Measurements from ENCODE around the gene ANKFN1.
A peak's percentile ranks its signal among the peaks of the same experiment; 100 is the strongest.

Gene ANKFN1

DNA sequence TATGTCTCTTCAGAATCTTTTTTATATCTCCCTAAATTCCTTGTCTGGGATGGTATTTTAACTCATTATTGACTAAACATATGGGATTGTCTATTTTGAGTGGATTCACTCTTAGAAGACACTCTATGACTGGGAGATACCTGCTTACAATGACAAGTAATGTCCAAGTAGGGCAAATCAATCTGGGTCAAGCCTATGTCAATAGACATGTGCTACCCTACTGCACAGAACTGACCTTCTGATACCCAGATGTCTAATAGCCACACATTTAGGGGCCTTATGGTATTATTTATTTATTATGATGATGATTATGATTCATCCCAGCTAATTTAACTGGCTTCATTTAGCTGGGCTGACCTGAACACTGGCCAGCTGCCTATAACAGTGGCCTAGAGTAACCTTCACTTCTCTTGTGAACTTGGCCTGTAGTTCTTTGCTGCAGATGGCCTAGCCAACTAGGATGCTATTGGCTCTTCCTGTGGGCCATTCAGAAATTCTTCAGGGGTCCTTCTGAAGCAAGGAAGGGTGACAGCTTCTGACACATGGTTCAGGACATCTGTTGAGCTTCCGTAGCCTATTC lies 138.0 kb downstream of the ANKFN1 start:
- DNase-seq = no peak

DNA sequence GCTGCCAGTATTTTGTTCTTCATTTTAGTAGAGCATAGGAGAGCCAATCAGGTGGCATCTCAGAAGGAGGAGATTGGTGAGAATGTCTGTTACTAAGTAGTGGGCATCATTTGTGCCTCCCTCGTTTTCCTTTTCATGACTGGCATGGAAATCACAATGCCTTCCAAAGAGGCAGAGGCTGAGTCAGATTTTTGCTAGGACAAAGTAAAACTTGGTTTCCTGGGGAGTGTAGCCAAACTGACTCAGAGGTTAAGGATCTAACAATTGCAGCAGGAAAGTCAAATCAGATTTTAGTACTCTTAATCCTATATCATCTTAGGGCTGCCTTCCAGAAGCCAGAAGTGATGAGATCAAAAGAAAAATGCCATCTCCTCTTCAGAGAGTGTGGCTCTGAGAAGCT lies 138.7 kb downstream of the ANKFN1 start:
- DNase-seq = no peak

DNA sequence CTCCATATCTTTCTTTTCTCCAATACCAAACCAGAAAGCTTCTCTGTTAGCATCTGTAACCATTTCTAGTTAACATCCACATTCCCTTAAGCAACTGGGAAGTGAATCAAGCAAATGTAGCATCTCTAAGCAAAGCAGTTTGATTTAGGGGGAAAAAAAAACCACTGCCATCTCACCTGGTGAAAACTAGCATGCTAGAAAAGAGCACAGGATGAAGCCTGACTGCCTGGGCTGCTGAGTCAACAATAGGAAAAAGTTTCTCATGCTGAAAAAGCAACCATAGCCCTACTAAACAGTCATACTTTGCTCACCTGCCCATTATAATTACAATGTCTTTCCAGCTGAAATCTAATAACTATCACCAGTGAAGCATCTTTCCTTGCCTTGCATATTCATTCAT lies 139.3 kb downstream of the ANKFN1 start:
- no peak for DNase-seq

- no peak for DNase-seq
These were observed 143.9 kb downstream of the ANKFN1 start for GRCh38 chr17:56297184-56297583.

GRCh38 chr17:56298846-56299245 lies 145.6 kb downstream of the ANKFN1 start:
- no peak for DNase-seq

- no peak for DNase-seq
These were observed 146.9 kb downstream of the ANKFN1 start for GRCh38 chr17:56300144-56300543.

- DNase-seq = no peak
These were observed 151.7 kb downstream of the ANKFN1 start for GRCh38 chr17:56305007-56305406.

GRCh38 chr17:56309897-56310296 lies 156.6 kb downstream of the ANKFN1 start:
- no peak for DNase-seq

- no peak for DNase-seq
These were observed 157.5 kb downstream of the ANKFN1 start for GRCh38 chr17:56310782-56311181.

GRCh38 chr17:56313201-56313600 lies 159.9 kb downstream of the ANKFN1 start:
- no peak for DNase-seq

GRCh38 chr17:56314026-56314425 lies 160.8 kb downstream of the ANKFN1 start:
- DNase-seq = no peak

GRCh38 chr17:56314984-56315602 lies 161.8 kb downstream of the ANKFN1 start:
- DNase-seq = no peak

DNA sequence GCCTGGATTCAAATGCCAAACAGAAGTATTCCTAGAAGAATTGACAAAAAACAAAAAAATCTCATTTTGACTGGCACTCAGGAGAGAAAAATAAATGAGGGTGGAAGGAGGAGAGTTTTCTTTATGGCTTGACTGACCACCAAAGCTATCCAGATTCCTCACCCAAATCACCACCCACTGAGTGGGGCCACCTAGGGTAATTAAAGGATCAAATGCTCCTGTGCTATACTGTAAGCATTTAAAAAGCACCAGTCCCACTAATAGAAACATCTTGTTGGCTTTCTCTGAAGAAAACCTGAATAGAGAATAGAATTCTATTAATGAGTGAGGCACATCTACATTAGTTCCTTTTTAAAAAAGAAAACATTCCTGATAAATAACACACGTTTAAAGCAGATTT lies 163.3 kb downstream of the ANKFN1 start:
- DNase-seq = no peak

DNA sequence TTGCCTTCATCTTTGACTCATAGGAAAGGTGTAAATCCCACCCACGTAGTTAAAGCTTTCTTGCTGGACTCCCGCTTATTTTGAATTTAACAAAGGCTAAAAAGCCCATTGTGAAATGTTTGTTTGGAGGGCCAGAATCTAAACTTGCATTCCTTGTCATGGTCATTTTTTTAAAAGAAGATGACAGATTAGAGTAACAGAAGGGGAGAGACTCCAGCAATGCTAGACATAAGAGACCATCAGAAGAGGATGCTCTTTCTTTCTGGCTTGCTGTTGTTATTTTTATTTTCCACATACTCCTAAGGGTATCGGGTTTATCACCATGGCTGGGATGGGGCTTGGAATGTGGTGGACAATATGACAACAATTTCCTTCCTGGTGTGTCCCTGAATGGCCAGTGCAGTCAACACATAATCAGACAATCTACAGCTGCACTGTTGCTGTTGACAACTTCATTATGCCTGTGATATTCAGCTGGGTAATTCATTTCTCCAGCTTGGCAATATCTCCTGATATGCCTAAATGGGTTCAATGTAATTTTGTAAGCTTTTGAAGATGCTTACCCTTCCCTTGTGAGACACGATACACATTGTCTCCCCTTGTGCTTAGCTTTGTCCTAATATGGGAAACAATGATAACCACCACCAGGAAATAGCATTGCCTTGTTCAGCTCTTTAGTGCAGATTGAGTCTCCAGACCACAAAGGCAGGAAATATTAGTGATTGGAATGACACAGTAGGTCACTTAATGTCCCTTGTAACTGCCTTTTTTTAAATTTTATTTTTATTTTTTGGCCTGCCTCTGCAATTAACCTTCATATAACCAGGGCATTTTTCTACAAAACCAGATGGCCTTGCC lies 164.3 kb downstream of the ANKFN1 start:
- DNase-seq = no peak

DNA sequence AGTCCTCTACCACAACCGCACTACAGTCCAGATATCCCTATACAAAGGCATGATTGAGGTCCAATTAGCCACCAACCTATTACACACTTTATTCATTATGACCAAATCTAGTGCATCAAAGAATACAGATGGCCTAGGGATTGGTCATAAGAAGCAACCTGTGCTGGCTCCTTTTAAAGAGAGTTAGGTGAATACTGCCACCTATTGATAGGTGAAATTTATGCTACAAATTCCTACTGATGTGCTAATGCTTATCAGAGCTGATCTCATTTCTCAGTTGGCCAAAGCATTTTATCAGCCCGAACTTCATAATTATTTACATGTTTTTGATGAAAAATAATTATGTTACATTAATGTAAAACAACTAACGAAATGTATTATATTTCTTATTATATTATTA lies 166.3 kb downstream of the ANKFN1 start:
- peak; percentile 41 for DNase-seq

DNA sequence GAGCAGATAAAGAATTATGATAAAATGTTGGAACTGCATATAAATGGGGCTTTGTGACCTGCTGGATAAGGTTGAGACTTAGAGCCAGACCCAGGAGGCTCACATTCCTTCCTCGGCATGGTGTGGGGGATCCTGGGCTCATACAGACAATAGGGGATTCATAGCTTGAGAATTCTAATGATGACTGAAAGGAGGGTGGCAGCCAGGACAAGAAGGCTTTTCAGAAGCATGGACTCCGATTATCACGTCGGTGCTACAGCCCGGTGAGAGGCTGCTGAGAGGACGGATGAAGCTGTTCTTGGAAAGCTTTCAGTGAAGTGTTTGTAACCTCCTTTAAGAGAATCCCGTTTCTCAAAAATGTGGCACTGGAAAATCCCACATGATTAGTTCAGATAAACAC lies 167.2 kb downstream of the ANKFN1 start:
- no peak for DNase-seq

- no peak for DNase-seq
These were observed 169.7 kb downstream of the ANKFN1 start for GRCh38 chr17:56322991-56323390.

DNA sequence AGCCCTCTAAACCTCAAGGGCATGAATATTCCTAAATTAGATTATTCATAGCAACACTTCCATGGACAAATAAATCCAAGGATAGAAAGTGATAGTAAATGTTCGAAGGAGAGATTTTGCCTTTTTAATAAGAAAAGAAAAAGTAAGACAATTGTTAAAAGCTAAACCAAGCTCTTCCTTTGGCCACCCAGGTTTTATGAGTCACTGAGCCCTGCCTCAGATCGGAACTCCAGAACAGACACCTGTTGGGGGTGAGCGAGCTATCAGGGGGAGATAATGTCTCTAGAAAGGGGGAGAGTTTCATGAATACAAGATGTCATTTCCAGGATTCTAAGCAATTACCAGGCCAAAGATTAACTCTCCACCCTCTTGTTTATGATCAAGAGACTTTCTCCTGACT lies 171.4 kb downstream of the ANKFN1 start:
- no peak for DNase-seq

- no peak for DNase-seq
These were observed 172.2 kb downstream of the ANKFN1 start for GRCh38 chr17:56325313-56326000.

- DNase-seq = no peak
These were observed 172.7 kb downstream of the ANKFN1 start for GRCh38 chr17:56326001-56326359.

DNA sequence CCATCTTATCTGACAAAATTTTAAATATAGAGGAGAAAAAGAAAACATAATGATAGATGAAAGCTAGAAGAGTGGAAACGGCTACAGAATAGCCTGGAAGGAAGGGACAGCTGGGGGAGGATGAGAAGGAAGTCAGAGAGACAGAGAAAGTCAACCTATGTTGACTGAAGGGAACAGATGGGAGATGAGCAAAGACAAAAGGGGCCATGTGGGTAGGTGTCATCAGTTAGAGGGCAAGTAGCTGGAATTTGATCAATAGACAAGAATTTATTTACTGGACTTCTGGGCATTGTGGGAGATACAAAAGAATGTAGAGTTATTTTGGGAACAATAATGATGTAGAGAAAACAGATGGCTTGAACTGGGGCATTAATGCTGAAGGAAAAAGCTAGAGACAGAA lies 194.4 kb downstream of the ANKFN1 start:
- DNase-seq = no peak

- DNase-seq = no peak
These were observed 197.3 kb downstream of the ANKFN1 start for GRCh38 chr17:56350592-56350991.

DNA sequence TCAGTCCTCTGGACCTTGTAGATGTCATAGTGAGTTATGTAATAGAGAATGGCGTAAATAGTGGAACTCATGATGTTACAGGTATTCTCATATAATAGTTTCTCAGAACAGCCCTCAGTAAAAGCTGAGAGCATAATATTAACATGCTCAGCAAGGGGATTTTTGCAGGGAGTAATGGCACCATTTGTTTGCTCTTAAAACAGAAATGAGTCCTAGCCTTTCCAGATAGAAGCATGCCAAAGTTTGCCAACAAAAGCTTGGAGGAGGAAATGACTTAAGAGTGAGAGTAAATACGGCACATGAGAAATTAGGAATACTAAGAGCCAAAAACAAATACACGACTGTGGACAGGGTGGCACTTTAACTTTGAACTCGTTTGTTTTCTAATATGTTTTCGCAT lies 198.4 kb downstream of the ANKFN1 start:
- no peak for DNase-seq

GRCh38 chr17:56358651-56359050 lies 205.4 kb downstream of the ANKFN1 start:
- DNase-seq = no peak

Measured in NCI-H1105 treated with DMSO at 0.1 percent for 48 hours (cell line).